GM18505 (cell line): ENCODE results near the gene DAW1.
"Not testable (repeated sequence)": the region's sequence is repeated elsewhere in the genome, so short reads cannot be mapped to it uniquely, and the experiment has no call there.

Experiments
- ATAC-seq: cut with Tn5 transposase; IDR thresholded peaks from one replicate; pipeline ENCODE4 v1.9.1; 2021; ENCODE audit not compliant: unreplicated experiment
- POLR2A ChIP-seq: IDR thresholded peaks from 4 replicates; pipeline ENCODE4 v1.6.1; 2011; ENCODE audit warnings: borderline replicate concordance; ENCODE audit not compliant: insufficient read depth, insufficient read length; ENCODE audit errors: extremely low read depth

DAW1 gene

GRCh38 chr2:227908266-227909054 is 37.0 kb downstream of the DAW1 start:
- no peak for TF ChIP-seq POLR2A
- no peak for ATAC-seq

GRCh38 chr2:227914362-227914761 is 42.9 kb downstream of the DAW1 start:
- TF ChIP-seq POLR2A, result no peak
- ATAC-seq, result no peak

GRCh38 chr2:227921648-227922047 is 50.2 kb downstream of the DAW1 start:
- no peak for ATAC-seq
- no peak for TF ChIP-seq POLR2A

GRCh38 chr2:227932001-227932400 is 60.6 kb downstream of the DAW1 start:
- TF ChIP-seq POLR2A, result no peak
- no peak for ATAC-seq

GRCh38 chr2:227932403-227932802 is 61.0 kb downstream of the DAW1 start:
- ATAC-seq, result no peak
- no peak for TF ChIP-seq POLR2A

GRCh38 chr2:227933884-227934283 is 62.5 kb downstream of the DAW1 start:
- TF ChIP-seq POLR2A, result no peak
- ATAC-seq, result no peak

GRCh38 chr2:227936249-227936648 is 64.8 kb downstream of the DAW1 start:
- not testable (repeated sequence) for ATAC-seq

GRCh38 chr2:227939271-227940027 is 68.0 kb downstream of the DAW1 start:
- TF ChIP-seq POLR2A, result no peak
- no peak for ATAC-seq

- no peak for TF ChIP-seq POLR2A
- peak; percentile 73 for ATAC-seq
Observed at GRCh38 chr2:227942021-227942420, 70.6 kb downstream of the DAW1 start.

GRCh38 chr2:227942965-227943364 is 71.5 kb downstream of the DAW1 start:
- no peak for ATAC-seq
- TF ChIP-seq POLR2A, result no peak

GRCh38 chr2:227960317-227960716 is 88.9 kb downstream of the DAW1 start:
- no peak for TF ChIP-seq POLR2A
- no peak for ATAC-seq

- TF ChIP-seq POLR2A, result no peak
- no peak for ATAC-seq
Observed at GRCh38 chr2:227971619-227972230, 100.3 kb downstream of the DAW1 start.

- ATAC-seq, result no peak
Observed at GRCh38 chr2:227973241-227973640, 101.8 kb downstream of the DAW1 start.

More at GRCh38 chr2:227973241-227973640, 101.8 kb downstream of the DAW1 start:
- no peak for TF ChIP-seq POLR2A
